HG03064 (cell line): ENCODE data around the gene TJP1.
"Not testable (repeated sequence)": the region's sequence is repeated elsewhere in the genome, so short reads cannot be mapped to it uniquely, and the experiment has no call there.

Experiments used
- ATAC-seq: cut with Tn5 transposase; IDR thresholded peaks from one replicate; pipeline ENCODE4 v1.9.1; 2021; ENCODE audit warnings: low read depth; ENCODE audit not compliant: unreplicated experiment

The TJP1 gene

DNA sequence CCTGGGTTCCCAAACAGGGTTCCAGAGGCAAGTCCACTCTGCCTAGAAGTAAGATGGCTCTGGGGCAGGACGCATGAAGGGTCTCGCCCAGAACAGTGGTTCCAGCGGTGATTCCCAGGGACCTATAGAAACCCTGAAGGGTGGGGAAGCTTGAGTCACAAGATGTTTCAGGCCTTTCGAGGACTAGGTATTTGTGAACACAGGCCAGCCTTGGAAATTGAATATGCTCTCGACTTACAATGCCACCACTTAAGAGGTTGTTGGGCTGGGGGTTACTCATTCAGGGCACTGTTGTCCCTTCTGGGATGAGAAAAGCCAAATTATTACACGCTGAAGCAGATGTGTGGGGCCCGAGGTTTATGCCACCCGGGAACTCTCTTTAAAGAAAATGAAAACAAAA, 152.0 kb downstream of the TJP1 start:
- ATAC-seq, result no peak

- ATAC-seq, result no peak
These were observed 152.4 kb downstream of the TJP1 start for GRCh38 chr15:29669823-29670222.

DNA sequence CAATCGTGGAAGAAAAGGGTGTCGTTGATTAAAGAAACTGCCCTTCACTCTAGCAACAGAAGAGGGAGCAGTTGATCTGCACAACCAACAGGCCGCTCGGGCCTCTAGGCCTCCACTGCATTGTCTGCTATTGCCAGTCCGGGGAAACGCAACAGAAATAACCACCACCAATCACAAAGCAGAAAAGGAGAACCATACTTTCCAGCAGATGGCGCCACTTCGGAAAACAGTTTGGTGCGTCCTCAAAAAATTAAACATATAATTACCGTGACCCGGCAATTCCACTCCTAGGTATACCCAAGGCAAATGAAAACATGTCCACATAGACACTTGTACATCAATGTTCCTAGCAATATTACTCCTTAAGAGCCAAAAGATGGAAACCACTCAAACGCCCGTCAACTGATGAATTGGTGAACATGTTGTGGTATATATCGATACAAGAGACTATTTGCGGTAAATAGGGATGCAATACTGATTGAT, 154.1 kb downstream of the TJP1 start:
- no peak for ATAC-seq

DNA sequence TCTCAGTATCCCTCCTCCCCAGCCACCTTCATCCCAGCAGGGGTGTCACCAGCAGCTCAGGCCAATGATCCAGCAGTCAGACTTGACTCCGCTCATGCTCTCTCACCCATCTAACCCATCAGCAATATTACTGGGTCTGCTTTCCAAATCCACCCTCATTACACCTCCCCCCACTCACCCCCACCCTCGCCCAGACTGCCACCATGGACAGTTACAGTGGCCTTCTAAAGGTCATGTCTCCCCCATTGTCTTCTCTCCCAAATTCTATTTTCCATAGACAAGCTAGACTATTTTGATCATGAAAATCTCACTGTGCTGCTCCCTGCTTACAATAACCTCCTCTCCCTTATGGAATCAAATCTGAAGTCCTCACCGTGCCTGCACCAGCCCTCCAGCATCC, 156.0 kb downstream of the TJP1 start:
- no peak for ATAC-seq

DNA sequence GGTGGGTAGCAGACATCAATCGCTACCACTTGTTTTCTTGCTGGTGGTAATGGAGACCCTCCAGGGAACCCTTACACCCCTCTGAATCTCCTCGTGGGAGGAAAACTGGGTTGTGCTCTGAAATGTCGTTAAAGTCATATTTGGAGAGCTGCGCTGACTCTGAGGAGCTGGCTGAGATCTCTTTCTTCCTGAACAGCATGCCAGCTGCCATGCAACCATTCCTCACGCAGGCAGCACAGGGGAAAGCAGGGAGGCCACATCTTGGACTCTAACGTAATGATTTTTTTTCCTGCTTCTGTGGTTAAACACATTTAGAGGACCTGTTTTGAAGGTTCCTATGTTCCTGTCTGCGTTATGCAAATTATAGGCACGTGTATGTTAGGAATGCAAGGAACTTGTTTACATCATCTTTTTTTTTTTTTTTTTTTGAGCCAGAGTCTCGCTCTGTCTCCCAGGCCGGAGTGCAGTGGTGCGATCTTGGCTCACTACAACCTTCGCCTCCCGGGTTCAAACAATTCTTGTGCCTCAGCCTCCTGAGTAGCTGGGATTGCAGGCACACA, 156.7 kb downstream of the TJP1 start:
- no peak for ATAC-seq

DNA sequence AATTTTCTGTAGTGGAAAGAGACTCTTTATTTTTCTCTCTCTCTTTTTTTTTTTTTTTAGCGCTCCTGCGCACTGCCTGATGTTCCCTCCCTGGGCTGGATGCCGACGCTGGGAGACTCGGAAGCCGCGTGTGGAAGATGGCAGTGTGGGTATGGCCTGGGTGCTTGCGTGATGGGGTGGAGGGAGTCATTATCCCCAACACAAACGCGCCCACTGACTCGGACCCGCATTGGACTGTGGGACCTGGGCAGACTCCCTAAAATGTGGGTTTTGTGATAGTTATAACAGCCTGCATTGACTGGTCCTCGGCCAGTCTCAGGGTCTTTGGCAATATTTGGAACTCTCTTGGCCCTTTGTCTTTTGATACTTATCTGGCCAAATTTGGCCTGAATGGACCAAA, 157.9 kb downstream of the TJP1 start:
- ATAC-seq, result no peak

DNA sequence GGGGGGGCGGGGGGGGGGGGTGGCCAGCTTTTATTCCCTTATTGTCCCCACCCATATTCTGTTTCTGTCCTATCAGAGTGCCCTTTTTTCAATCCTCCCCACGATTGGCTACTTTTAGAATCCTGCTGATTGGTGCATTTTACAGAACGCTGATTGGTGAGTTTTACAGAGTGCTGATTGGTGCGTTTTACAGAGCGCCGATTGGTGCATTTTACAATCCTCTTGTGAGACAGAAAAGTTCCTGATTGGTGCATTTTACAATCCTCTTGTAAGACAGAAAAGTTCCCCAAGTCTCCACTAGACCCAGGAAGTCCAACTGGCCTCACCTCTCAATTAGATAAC, 164.8 kb downstream of the TJP1 start:
- ATAC-seq, result not testable (repeated sequence)

DNA sequence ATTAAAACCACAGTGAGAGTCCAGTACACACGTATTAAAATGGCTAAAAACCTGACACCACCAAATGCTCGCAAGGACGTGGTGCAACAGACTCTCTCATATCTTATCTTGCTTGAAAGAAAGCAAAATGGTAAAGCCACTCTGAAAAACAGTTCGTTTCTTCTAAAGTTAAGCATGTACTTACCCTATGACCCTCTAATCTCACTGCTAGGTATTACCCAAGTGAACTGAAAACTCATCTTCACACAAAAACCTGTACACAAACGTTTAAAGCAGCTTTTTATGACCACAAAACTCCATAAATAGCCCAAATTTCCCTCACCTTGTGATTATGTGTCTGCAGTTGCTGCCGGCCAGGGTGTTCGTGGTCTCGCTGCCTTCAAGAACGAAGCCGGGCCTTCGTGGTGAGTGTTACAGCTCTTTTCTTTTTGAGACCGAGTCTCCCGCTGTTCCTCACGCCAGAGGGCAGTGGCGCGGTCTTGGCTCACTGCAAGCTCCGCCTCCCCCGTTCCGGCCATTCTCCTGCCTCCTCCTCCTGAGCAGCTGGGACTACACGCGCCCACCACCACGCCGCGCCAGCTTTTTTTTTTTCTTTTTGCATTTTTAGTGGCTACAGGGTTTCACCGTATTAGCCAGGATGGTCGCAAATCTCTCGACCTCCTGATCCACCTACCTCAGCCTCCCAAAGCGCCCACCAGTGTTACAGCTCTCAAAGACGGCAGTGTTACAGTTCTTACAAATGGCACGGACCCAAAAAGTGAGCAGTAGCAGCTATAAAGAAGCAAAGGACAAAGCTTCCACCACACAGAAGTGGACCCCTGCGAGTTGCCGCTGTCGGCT, 165.4 kb downstream of the TJP1 start:
- no peak for ATAC-seq

- ATAC-seq, result no peak
These were observed 169.7 kb downstream of the TJP1 start for GRCh38 chr15:29652595-29652994.

DNA sequence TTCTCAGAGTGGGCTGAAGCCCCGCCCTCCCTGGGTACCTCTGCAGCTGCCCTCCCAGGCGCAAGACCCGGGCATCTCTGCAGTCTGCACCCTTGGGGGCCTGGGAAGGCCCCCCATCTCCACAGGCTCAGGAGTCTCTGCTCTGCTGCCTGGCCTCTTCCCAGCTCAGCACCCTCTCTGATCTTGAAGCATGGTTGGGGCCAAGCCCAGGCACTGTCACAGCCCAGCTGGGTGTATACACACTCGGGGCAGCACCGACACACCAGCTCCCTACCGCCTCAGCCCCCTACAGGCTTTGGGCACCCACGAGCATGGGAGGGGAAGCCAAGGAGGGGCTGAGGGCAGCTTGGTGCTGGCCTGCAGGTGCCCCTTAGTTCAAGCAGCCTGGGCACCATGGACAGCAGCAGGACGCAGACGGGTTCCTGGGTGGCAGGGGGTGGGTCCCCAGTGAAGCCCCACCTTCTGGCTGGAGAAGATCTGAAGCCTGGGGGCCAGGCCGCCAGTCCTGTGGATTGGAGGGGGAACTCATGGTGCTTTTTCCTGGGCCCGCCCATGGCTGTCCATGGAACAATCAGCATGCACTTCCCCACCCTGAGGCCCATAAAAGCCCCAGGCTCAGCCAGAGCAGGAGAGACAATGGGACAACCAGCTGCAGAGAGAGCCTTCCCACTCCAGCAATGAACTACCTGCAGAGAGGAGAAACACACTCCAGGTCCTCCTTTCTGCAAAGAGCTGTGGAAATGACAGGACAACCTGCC, 170.6 kb downstream of the TJP1 start:
- no peak for ATAC-seq
